ENCODE results near the gene PRDM16. TPM values are rescaled to one million over a fixed set of nuclear protein-coding genes. Genes with fewer than 3 reads are reported as not detected.

The PRDM16 gene
- total RNA-seq, 1 experiment from 2014 or later: not detected

GRCh38 chr1:3292868-3293562 is 224.0 kb downstream of the PRDM16 start:
- no peaks in the 10 kb centered on the region for H3K27me3 Mint-ChIP-seq (ENCODE audit: insufficient read depth, unreplicated experiment)
- TF ChIP-seq CTCF (IDR thresholded peaks at IDR 0.05; ENCODE audit: unreplicated experiment): no peak
- H3K4me1 Mint-ChIP-seq (ENCODE audit: insufficient read depth, unreplicated experiment): no peaks in the 10 kb centered on the region
- no TSS peak for BruUV-seq (replicated peaks)
- DNase-seq (ENCODE audit: unreplicated experiment): no peak
- intact Hi-C loops (cut with micrococcal nuclease): no loop called here
- ChIA-PET POLR2A (interaction anchor here (0.5 kb wide), 1 partner anchor 75 kb away, joined by 3 read pairs; no protein-coding TSS in a partner anchor), CTCF (no interaction called here)
- H3K27ac Mint-ChIP-seq (ENCODE audit: low read depth, unreplicated experiment): no peak overlapping the region
- no peaks in the 10 kb centered on the region for H3K36me3 Mint-ChIP-seq (ENCODE audit: insufficient read depth, unreplicated experiment)
- no peak overlapping the region for H3K4me3 Mint-ChIP-seq (ENCODE audit: unreplicated experiment)
- H3K9me3 Mint-ChIP-seq (ENCODE audit: unreplicated experiment): peaks cover 15% of the 10 kb centered on the region

GRCh38 chr1:3293563-3294080 is 224.6 kb downstream of the PRDM16 start:
- no TSS peak for BruUV-seq (replicated peaks)
- H3K4me3 Mint-ChIP-seq (ENCODE audit: unreplicated experiment): no peak overlapping the region
- H3K27ac Mint-ChIP-seq (ENCODE audit: low read depth, unreplicated experiment): no peak overlapping the region
- H3K36me3 Mint-ChIP-seq (ENCODE audit: insufficient read depth, unreplicated experiment): no peaks in the 10 kb centered on the region
- DNase-seq (ENCODE audit: unreplicated experiment): no peak
- H3K4me1 Mint-ChIP-seq (ENCODE audit: insufficient read depth, unreplicated experiment): no peaks in the 10 kb centered on the region
- CTCF ChIA-PET: no interaction called here
- intact Hi-C loops (cut with micrococcal nuclease): no loop called here
- TF ChIP-seq CTCF (IDR thresholded peaks at IDR 0.05; ENCODE audit: unreplicated experiment): no peak
- H3K9me3 Mint-ChIP-seq (ENCODE audit: unreplicated experiment): peaks cover 15% of the 10 kb centered on the region
- POLR2A ChIA-PET: interaction anchor here (0.5 kb wide), 1 partner anchor 74 kb away, joined by 3 read pairs; no protein-coding TSS in a partner anchor
- H3K27me3 Mint-ChIP-seq (ENCODE audit: insufficient read depth, unreplicated experiment): no peaks in the 10 kb centered on the region

DNA sequence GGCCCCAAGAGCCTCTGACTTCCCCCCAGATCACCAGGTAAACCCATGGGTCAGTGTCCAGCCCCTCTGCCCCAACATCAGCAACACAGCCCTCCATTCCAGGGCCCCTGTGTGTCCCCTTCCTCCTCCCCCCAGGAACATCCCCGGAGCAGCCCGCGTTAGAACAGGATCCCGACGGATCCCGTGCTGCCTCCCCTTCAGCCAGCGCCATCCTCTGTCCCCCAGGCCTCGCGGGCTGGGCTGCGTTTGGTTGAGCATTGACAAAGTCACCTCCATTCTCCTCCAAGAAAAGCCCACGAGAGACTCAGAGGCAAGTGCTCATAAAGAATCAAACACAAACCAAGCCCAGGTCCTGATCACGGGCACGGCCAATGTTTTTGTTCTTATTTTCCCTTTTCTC is 225.4 kb downstream of the PRDM16 start:
- no peak for DNase-seq (ENCODE audit: unreplicated experiment)
- no peaks in the 10 kb centered on the region for H3K4me1 Mint-ChIP-seq (ENCODE audit: insufficient read depth, unreplicated experiment)
- no peaks in the 10 kb centered on the region for H3K27me3 Mint-ChIP-seq (ENCODE audit: insufficient read depth, unreplicated experiment)
- TF ChIP-seq CTCF (IDR thresholded peaks at IDR 0.05; ENCODE audit: unreplicated experiment): no peak
- POLR2A ChIA-PET: no interaction called here
- no peak overlapping the region for H3K27ac Mint-ChIP-seq (ENCODE audit: low read depth, unreplicated experiment)
- peaks cover 15% of the 10 kb centered on the region for H3K9me3 Mint-ChIP-seq (ENCODE audit: unreplicated experiment)
- CTCF ChIA-PET: no interaction called here
- no peak overlapping the region for H3K4me3 Mint-ChIP-seq (ENCODE audit: unreplicated experiment)
- H3K36me3 Mint-ChIP-seq (ENCODE audit: insufficient read depth, unreplicated experiment): no peaks in the 10 kb centered on the region
- no TSS peak for BruUV-seq (replicated peaks)
- intact Hi-C loops (cut with micrococcal nuclease): no loop called here

DNA sequence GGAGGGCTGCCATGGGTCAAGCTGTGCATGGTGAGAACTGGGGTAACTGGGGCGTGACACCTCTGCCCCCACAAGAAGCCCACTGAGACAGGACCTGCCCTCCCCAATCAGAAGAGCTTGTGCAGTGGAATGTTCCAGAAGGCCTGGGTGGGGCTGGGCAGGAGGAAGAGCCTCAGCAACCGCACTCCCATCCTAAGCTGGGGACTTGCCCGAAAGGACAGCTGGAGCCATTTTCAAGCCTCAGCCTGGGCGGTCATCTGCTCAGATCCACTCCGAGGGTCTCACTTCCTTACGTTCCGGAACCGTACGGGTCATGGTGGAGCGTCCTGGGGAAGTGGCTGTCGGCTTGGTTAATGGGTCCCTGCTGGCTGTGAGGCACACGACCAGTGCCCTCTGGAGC is 226.8 kb downstream of the PRDM16 start:
- intact Hi-C loops (cut with micrococcal nuclease): no loop called here
- ChIA-PET CTCF (no interaction called here), POLR2A (no interaction called here)
- DNase-seq (ENCODE audit: unreplicated experiment): no peak
- Mint-ChIP-seq H3K4me3 (ENCODE audit: unreplicated experiment) (no peak overlapping the region), H3K9me3 (ENCODE audit: unreplicated experiment) (peaks cover 15% of the 10 kb centered on the region), H3K27me3 (ENCODE audit: insufficient read depth, unreplicated experiment) (no peaks in the 10 kb centered on the region), H3K36me3 (ENCODE audit: insufficient read depth, unreplicated experiment) (no peaks in the 10 kb centered on the region), H3K27ac (ENCODE audit: low read depth, unreplicated experiment) (no peak overlapping the region), H3K4me1 (ENCODE audit: insufficient read depth, unreplicated experiment) (no peaks in the 10 kb centered on the region)
- no peak for TF ChIP-seq CTCF (IDR thresholded peaks at IDR 0.05; ENCODE audit: unreplicated experiment)
- no TSS peak for BruUV-seq (replicated peaks)

Data from MCF 10A (cell line).